ENCODE results near the gene PALM. TPM values are rescaled to one million over a fixed set of nuclear protein-coding genes. Genes with fewer than 3 reads are reported as not detected.

The PALM gene
- total RNA-seq, 4 donors from 2014 or later: 42.8 to 119 (median 70.8) TPM

GRCh38 chr19:703651-704446 lies 4.9 kb upstream of the PALM start:
- intact Hi-C loops (cut with DNase I): no loop called here

GRCh38 chr19:704447-704741 lies 4.3 kb upstream of the PALM start:
- H3K4me3 ChIP-seq: peak overlapping the region in 3 of 4 donors; percentile 10 to 42 (median 34)
- TF ChIP-seq, protein P1, sequence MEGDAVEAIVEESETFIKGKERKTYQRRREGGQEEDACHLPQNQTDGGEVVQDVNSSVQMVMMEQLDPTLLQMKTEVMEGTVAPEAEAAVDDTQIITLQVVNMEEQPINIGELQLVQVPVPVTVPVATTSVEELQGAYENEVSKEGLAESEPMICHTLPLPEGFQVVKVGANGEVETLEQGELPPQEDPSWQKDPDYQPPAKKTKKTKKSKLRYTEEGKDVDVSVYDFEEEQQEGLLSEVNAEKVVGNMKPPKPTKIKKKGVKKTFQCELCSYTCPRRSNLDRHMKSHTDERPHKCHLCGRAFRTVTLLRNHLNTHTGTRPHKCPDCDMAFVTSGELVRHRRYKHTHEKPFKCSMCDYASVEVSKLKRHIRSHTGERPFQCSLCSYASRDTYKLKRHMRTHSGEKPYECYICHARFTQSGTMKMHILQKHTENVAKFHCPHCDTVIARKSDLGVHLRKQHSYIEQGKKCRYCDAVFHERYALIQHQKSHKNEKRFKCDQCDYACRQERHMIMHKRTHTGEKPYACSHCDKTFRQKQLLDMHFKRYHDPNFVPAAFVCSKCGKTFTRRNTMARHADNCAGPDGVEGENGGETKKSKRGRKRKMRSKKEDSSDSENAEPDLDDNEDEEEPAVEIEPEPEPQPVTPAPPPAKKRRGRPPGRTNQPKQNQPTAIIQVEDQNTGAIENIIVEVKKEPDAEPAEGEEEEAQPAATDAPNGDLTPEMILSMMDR (IDR thresholded peaks at IDR 0.05): no peak
- TF ChIP-seq EP300 (IDR thresholded peaks at IDR 0.05): no peak
- no peak for TF ChIP-seq POLR2A (IDR thresholded peaks at IDR 0.05; ENCODE audit: low read depth)
- no peak for TF ChIP-seq POLR2AphosphoS5 (IDR thresholded peaks at IDR 0.05)
- H3K27me3 ChIP-seq: peaks cover 0 to 40% (median 2%) of the 10 kb centered on the region in 4 donors
- intact Hi-C loops (cut with DNase I): no loop called here
- peaks cover 22 to 42% (median 32%) of the 10 kb centered on the region in 4 donors for H3K4me1 ChIP-seq
- DNase-seq (ENCODE audit: extremely low spot score): no peak
- 41% methylated on average over 14 of the region's 14 CpGs for WGBS
- no peaks in the 10 kb centered on the region for H3K36me3 ChIP-seq
- peaks cover 0 to 3% (median 0%) of the 10 kb centered on the region in 4 donors for H3K9me3 ChIP-seq
- no peak overlapping the region for H3K27ac ChIP-seq (replicated peaks in 1 of 4)

More at GRCh38 chr19:703651-704446, 4.9 kb upstream of the PALM start:
- Histone ChIP-seq H3K27me3 (peaks cover 0 to 36% (median 2%) of the 10 kb centered on the region in 4 donors), H3K4me1 (peaks cover 22 to 37% (median 29%) of the 10 kb centered on the region in 4 donors), H3K36me3 (no peaks in the 10 kb centered on the region), H3K4me3 (peak overlapping the region; percentile 32 to 48 (median 34)), H3K27ac (replicated peaks in 1 of 4) (peak overlapping the region in 2 of 4 donors; percentile 7 to 48), H3K9me3 (peaks cover 0 to 3% (median 0%) of the 10 kb centered on the region in 4 donors)
- 17% methylated on average over 27 of the region's 50 CpGs for WGBS
- TF ChIP-seq, protein P1 (IDR thresholded peaks at IDR 0.05): no peak
- peak in 1 of 2 donors; percentile 50 for TF ChIP-seq POLR2AphosphoS5 (IDR thresholded peaks at IDR 0.05)
- DNase-seq (ENCODE audit: extremely low spot score): no peak

DNA sequence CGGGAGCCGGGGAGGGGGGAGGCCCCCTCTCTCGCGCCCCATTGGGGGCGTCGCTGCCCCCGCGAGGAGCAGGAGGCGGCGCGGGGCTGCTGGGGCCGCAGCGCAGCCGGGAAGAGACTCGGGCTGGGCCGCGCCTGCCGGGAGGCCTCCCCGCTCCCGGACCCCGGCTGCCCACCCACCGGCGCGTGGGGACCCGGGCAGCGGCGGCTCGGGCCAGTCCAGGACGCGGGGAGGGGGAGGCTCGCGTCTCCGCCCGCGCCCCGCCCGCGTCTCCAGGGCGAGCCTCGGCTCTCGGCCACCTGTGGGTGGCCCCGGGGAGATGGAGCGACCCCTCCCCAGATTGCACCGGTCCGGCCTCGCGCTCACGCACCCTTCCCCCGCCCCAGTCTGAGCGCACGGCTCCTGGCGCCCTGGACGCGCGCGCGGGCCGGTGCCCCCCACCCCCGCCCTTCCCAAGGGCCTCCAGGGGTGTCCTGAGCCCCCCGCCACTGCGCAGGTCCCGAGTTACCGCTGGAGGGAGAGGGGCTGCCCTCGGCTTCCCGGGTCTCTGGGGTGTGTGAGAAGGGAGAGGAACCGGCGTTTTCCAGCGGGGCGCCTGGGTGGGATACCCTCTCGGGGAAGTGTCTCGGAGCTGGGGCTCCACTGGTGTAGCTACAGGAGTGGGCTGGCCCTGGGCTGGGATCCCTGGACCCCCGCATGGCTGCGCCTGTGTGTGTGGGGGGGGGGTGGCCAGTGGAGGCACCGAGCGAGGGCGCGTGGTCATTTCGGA lies 645 bp downstream of the PALM start:
- Histone ChIP-seq H3K9me3 (peaks cover 0 to 3% (median 0%) of the 10 kb centered on the region in 4 donors), H3K4me1 (peaks cover 23 to 46% (median 37%) of the 10 kb centered on the region in 4 donors), H3K27ac (replicated peaks in 1 of 4) (peak overlapping the region; percentile 81 to 86 (median 84)), H3K4me3 (peak overlapping the region; percentile 76 to 95 (median 84)), H3K36me3 (no peaks in the 10 kb centered on the region), H3K27me3 (peaks cover 0 to 14% (median 0%) of the 10 kb centered on the region in 4 donors)
- WGBS: 1% methylated on average over 23 of the region's 78 CpGs
- DNase-seq (ENCODE audit: extremely low spot score): no peak
- TF ChIP-seq POLR2AphosphoS5 (IDR thresholded peaks at IDR 0.05) (no peak), POLR2A (IDR thresholded peaks at IDR 0.05; ENCODE audit: low read depth) (no peak)
- TF ChIP-seq, protein P1 (IDR thresholded peaks at IDR 0.05): no peak
- intact Hi-C loops (cut with DNase I): loop anchor here (2.0 kb wide), 1 partner anchor 23 kb away; no protein-coding TSS in a partner anchor

- no peak for DNase-seq (ENCODE audit: extremely low spot score)
- Histone ChIP-seq H3K9me3 (peaks cover 0 to 3% (median under 1%) of the 10 kb centered on the region in 4 donors), H3K4me1 (peaks cover 20 to 44% (median 34%) of the 10 kb centered on the region in 4 donors), H3K36me3 (peaks cover 0 to 4% (median 0%) of the 10 kb centered on the region in 4 donors), H3K27ac (replicated peaks in 1 of 4) (peak overlapping the region; percentile 81 to 86 (median 84)), H3K27me3 (peaks cover 0 to 10% (median 0%) of the 10 kb centered on the region in 4 donors), H3K4me3 (peak overlapping the region; percentile 76 to 95 (median 84))
- TF ChIP-seq EP300 (IDR thresholded peaks at IDR 0.05) (no peak), POLR2AphosphoS5 (IDR thresholded peaks at IDR 0.05) (peak; percentile 9 to 43)
- intact Hi-C loops (cut with DNase I): loop anchor here (2.0 kb wide), 1 partner anchor 23 kb away; no protein-coding TSS in a partner anchor
- WGBS: 33% methylated on average over 18 of the region's 27 CpGs
These were observed 1.3 kb downstream of the PALM start for GRCh38 chr19:709965-710571.
